Fibroblast of lung (primary cell): ENCODE measurements around the gene PCYT1A. TPM values are rescaled to one million over a fixed set of nuclear protein-coding genes. Genes with fewer than 3 reads are reported as not detected.

Experiments used
- DNase-seq, 2 donors: peaks; one replicate each; pipeline versions ENCODE4 v3.0.0 to v3.0.0-alpha.2; 2010; ENCODE audit warnings: low read depth in 2 of 2
- H2AFZ ChIP-seq: 2 replicates; pipeline ENCODE4 v1.5.1; 2012; ENCODE audit warnings: low read length, control low read depth, inconsistent platforms
- H3K27ac ChIP-seq: 2 replicates; pipeline ENCODE4 v1.5.1; 2011; ENCODE audit warnings: low read length, control low read depth; ENCODE audit not compliant: insufficient read depth
- H3K27me3 ChIP-seq: 2 replicates; pipeline ENCODE4 v1.5.1; 2011; ENCODE audit warnings: mild to moderate bottlenecking, low read length; ENCODE audit not compliant: control insufficient read depth, insufficient read depth
- H3K36me3 ChIP-seq: 2 replicates; pipeline ENCODE4 v1.5.1; 2011; ENCODE audit warnings: low read length; ENCODE audit not compliant: control insufficient read depth, insufficient read depth
- H3K4me1 ChIP-seq: 2 replicates; pipeline ENCODE4 v1.5.1; 2011; ENCODE audit warnings: low read length; ENCODE audit not compliant: control insufficient read depth, insufficient read depth; ENCODE audit errors: extremely low read depth
- H3K4me2 ChIP-seq: 2 replicates; pipeline ENCODE4 v1.5.1; 2011; ENCODE audit warnings: low read length, control low read depth; ENCODE audit not compliant: insufficient read depth; ENCODE audit errors: extremely low read depth
- H3K4me3 ChIP-seq, 4 experiments: fragments of 200-600 bp in 1 of 4; sonication (generic) in 1 of 4; replicated peaks in 1 of 4; 2 replicates each; pipeline ENCODE4 v1.5.1; 2011 to 2016; ENCODE audit warnings: low read length in 4 of 4, low read depth in 3 of 4, mild to moderate bottlenecking in 3 of 4, control low read depth in 2 of 4, inconsistent platforms in 1 of 4, mixed read lengths in 1 of 4; ENCODE audit not compliant: insufficient read depth in 1 of 4; ENCODE audit errors: control extremely low read depth in 1 of 4
- H3K79me2 ChIP-seq: 2 replicates; pipeline ENCODE4 v1.5.1; 2012; ENCODE audit warnings: mild to moderate bottlenecking, low read length, inconsistent platforms; ENCODE audit not compliant: control insufficient read depth, insufficient read depth
- H3K9ac ChIP-seq: 2 replicates; pipeline ENCODE4 v1.5.1; 2011; ENCODE audit warnings: mild to moderate bottlenecking, low read length, control low read depth; ENCODE audit not compliant: insufficient read depth
- H3K9me3 ChIP-seq: 2 replicates; pipeline ENCODE4 v1.5.1; 2012; ENCODE audit warnings: low read depth, low read length; ENCODE audit not compliant: control insufficient read depth, insufficient read depth
- H4K20me1 ChIP-seq: 2 replicates; pipeline ENCODE4 v1.5.1; 2011; ENCODE audit warnings: low read length; ENCODE audit not compliant: control insufficient read depth, insufficient read depth; ENCODE audit errors: extremely low read depth
- CTCF ChIP-seq, 2 donors: IDR thresholded peaks in 1 of 2; conservative IDR thresholded peaks in 1 of 2; 1 replicate in 1 of 2; 2 replicates in 1 of 2; pipeline ENCODE4 v1.5.1; 2011 to 2012; ENCODE audit warnings: low read length in 2 of 2, control low read depth in 1 of 2, inconsistent platforms in 1 of 2, low read depth in 1 of 2, mild to moderate bottlenecking in 1 of 2
- EZH2 ChIP-seq: IDR thresholded peaks from 2 replicates; pipeline ENCODE4 v1.5.1; 2012; ENCODE audit warnings: low read length, control low read depth, mild to moderate bottlenecking; ENCODE audit errors: missing control alignments
- polyA plus RNA-seq, 2 donors: library from polyadenylated mRNA; depleted of rRNA in 1 of 2; stranded (reverse) in 1 of 2; unstranded in 1 of 2; fragments of >200 nt; gene quantifications; 2 replicates each; pipeline ENCODE4 v1.2.1, GENCODE V29; 2011 to 2012; ENCODE audit warnings: missing spikeins in 1 of 2
- total RNA-seq: library from RNA; depleted of rRNA; stranded (reverse); fragments of >200 nt; gene quantifications from 2 replicates; pipeline ENCODE4 v1.2.1, GENCODE V29; 2014

Gene PCYT1A
- total and polyA plus RNA-seq, 2 donors (not counting 1 experiment from before 2014, with no cell fraction given) = 68.9 to 73.8 TPM

GRCh38 chr3:196181127-196181546 lies 106.4 kb downstream of the PCYT1A start:
- Histone ChIP-seq H3K9me3 (no peaks in the 10 kb centered on the region), H3K27me3 (no peaks in the 10 kb centered on the region), H2AFZ (no peak overlapping the region), H3K4me1 (no peaks in the 10 kb centered on the region), H3K9ac (no peak overlapping the region), H3K79me2 (no peaks in the 10 kb centered on the region), H3K4me2 (no peak overlapping the region), H4K20me1 (no peaks in the 10 kb centered on the region), H3K4me3 (no peak overlapping the region), H3K27ac (no peak overlapping the region), H3K36me3 (no peaks in the 10 kb centered on the region)
- no peak for DNase-seq
- TF ChIP-seq EZH2 = no peak
- TF ChIP-seq CTCF (conservative IDR thresholded peaks at IDR 0.05 in 1 of 2, IDR thresholded peaks at IDR 0.05 in 1 of 2; ENCODE audit: low read depth in 1 of 2, low read length in 2 of 2) = no peak

- H3K4me3 ChIP-seq = no peak overlapping the region
- H3K36me3 ChIP-seq = no peaks in the 10 kb centered on the region
- DNase-seq = no peak
- no peak overlapping the region for H3K9ac ChIP-seq
- no peak overlapping the region for H2AFZ ChIP-seq
- H3K27me3 ChIP-seq = no peaks in the 10 kb centered on the region
- no peaks in the 10 kb centered on the region for H3K79me2 ChIP-seq
- no peak overlapping the region for H3K4me2 ChIP-seq
- H3K27ac ChIP-seq = no peak overlapping the region
- TF ChIP-seq EZH2 (no peak), CTCF (conservative IDR thresholded peaks at IDR 0.05 in 1 of 2, IDR thresholded peaks at IDR 0.05 in 1 of 2; ENCODE audit: low read depth in 1 of 2, low read length in 2 of 2) (no peak)
- no peaks in the 10 kb centered on the region for H3K9me3 ChIP-seq
- no peaks in the 10 kb centered on the region for H3K4me1 ChIP-seq
- no peaks in the 10 kb centered on the region for H4K20me1 ChIP-seq
Measured at GRCh38 chr3:196180346-196180745, 107.2 kb downstream of the PCYT1A start.

Other genes starting within 250 kb of the PCYT1A start
- 169 and 184 TPM in 2 replicates for gene TFRC, start 205.6 kb downstream of the PCYT1A start, total RNA-seq
- 99.8 and 118 TPM in 2 replicates for gene TFRC, start 205.6 kb downstream of the PCYT1A start, polyA plus RNA-seq
- not detected in 2 replicates for gene ZDHHC19, start 76.3 kb downstream of the PCYT1A start, total RNA-seq
- gene ZDHHC19, start 76.3 kb downstream of the PCYT1A start, polyA plus RNA-seq = not detected in 2 replicates
- gene SLC51A, start 71.2 kb downstream of the PCYT1A start, total RNA-seq = not detected in 2 replicates
- not detected in 2 replicates for gene SLC51A, start 71.2 kb downstream of the PCYT1A start, polyA plus RNA-seq
- 5.1 and 9.1 TPM in 2 replicates for gene DYNLT2B, start 30.5 kb upstream of the PCYT1A start, total RNA-seq
- 8.4 and 13.0 TPM in 2 replicates for gene DYNLT2B, start 30.5 kb upstream of the PCYT1A start, polyA plus RNA-seq
- not detected in 2 replicates for gene TM4SF19, start 50.7 kb upstream of the PCYT1A start, total RNA-seq
- 0.08 TPM in 1 of 2 replicates, not detected in the other for gene TM4SF19, start 50.7 kb upstream of the PCYT1A start, polyA plus RNA-seq
- 21.1 and 28.1 TPM in 2 replicates for gene UBXN7, start 144.7 kb upstream of the PCYT1A start, total RNA-seq
- gene UBXN7, start 144.7 kb upstream of the PCYT1A start, polyA plus RNA-seq = 25.9 and 34.8 TPM in 2 replicates
- 13.7 and 19.3 TPM in 2 replicates for gene RNF168, start 216.0 kb upstream of the PCYT1A start, total RNA-seq
- gene RNF168, start 216.0 kb upstream of the PCYT1A start, polyA plus RNA-seq = 2.6 and 3.1 TPM in 2 replicates
- gene SMCO1, start 227.6 kb upstream of the PCYT1A start, total RNA-seq = not detected in 2 replicates
- gene SMCO1, start 227.6 kb upstream of the PCYT1A start, polyA plus RNA-seq = not detected in 2 replicates